Uterus (tissue), 2 donors: ENCODE measurements around the gene EFEMP1.

Source experiments
- POLR2A ChIP-seq, 2 donors: fragments of 450-650 bp; IDR thresholded peaks; one replicate each; pipeline ENCODE4 v1.6.1; 2016; ENCODE audit warnings: antibody characterized with exemption in 2 of 2, mild to moderate bottlenecking in 1 of 2, moderate library complexity in 1 of 2
- TF ChIP-seq, protein P1 (sequence below), 4 experiments: fragments of 200-600 bp in 2 of 4; fragments of 450-650 bp in 2 of 4; sonication (generic) in 2 of 4; IDR thresholded peaks; one replicate each; pipeline ENCODE4 v1.5.1; 2016 to 2019; ENCODE audit warnings: antibody characterized with exemption in 4 of 4, mild to moderate bottlenecking in 2 of 4, moderate library complexity in 1 of 4

DNA sequence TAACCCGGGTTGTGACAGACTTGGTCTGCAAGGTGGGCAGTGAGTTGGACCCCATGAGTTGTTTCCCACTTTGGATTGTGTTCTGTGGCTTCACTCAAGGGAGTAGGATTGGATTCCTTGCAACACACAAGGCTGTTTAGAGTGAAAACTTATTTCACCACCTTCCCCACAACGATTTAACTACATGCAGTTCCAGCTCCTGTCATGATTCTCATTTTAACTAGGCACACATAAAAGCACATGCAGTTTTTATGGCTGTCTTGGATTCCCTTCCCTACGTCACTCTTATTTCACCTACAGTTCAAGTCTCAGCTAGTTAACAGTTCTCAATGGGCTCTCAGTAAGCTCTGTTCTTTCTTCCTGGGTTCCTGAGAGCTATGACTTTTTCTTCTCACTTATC lies 15.9 kb downstream of the EFEMP1 start:
- no peak for TF ChIP-seq POLR2A (IDR thresholded peaks at IDR 0.05)
- TF ChIP-seq, protein P1, sequence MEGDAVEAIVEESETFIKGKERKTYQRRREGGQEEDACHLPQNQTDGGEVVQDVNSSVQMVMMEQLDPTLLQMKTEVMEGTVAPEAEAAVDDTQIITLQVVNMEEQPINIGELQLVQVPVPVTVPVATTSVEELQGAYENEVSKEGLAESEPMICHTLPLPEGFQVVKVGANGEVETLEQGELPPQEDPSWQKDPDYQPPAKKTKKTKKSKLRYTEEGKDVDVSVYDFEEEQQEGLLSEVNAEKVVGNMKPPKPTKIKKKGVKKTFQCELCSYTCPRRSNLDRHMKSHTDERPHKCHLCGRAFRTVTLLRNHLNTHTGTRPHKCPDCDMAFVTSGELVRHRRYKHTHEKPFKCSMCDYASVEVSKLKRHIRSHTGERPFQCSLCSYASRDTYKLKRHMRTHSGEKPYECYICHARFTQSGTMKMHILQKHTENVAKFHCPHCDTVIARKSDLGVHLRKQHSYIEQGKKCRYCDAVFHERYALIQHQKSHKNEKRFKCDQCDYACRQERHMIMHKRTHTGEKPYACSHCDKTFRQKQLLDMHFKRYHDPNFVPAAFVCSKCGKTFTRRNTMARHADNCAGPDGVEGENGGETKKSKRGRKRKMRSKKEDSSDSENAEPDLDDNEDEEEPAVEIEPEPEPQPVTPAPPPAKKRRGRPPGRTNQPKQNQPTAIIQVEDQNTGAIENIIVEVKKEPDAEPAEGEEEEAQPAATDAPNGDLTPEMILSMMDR (IDR thresholded peaks at IDR 0.05) = no peak
